ENCODE results near the gene JADE1. TPM values are rescaled to one million over a fixed set of nuclear protein-coding genes. Genes with fewer than 3 reads are reported as not detected.

The JADE1 gene
- total and polyA plus RNA-seq, 2 of the 13 experiments (the other 11 are each of a cell fraction or from before 2014, with no cell fraction given): 5.4 to 19.3 TPM

- TF ChIP-seq DZIP1 (CRISPR knock-in tag; IDR thresholded peaks at IDR 0.05) (no peak), THAP9 (CRISPR knock-in tag; IDR thresholded peaks at IDR 0.05; ENCODE audit: borderline replicate concordance) (no peak), ZNF468 (CRISPR knock-in tag; IDR thresholded peaks at IDR 0.05) (no peak), HNRNPH1 (optimal IDR thresholded peaks at IDR 0.05; ENCODE audit: low read depth, low read length) (no peak), HOXA9 (CRISPR knock-in tag; IDR thresholded peaks at IDR 0.05; ENCODE audit: borderline replicate concordance) (no peak), E2F5 (CRISPR knock-in tag; conservative IDR thresholded peaks at IDR 0.05) (peak; percentile 69; the same call in 1 of the 2 replicates), ZNF234 (CRISPR knock-in tag; conservative IDR thresholded peaks at IDR 0.05) (no peak), TRIM22 (IDR thresholded peaks at IDR 0.05) (no peak), CTCF (CRISPR knock-in tag; IDR thresholded peaks at IDR 0.05) (peak; percentile 18; the same call in 1 of the 2 replicates), MAF1 (CRISPR knock-in tag; IDR thresholded peaks at IDR 0.05; ENCODE audit: borderline replicate concordance) (no peak), ZNF225 (CRISPR knock-in tag; IDR thresholded peaks at IDR 0.05) (no peak), ZIK1 (CRISPR knock-in tag; IDR thresholded peaks at IDR 0.05; ENCODE audit: borderline replicate concordance, low read depth) (no peak), CBX2 (IDR thresholded peaks at IDR 0.05; ENCODE audit: low read depth, low read length) (no peak), CBX2 (CRISPR knock-in tag; IDR thresholded peaks at IDR 0.05; ENCODE audit: low read depth) (no peak), CEBPZ (IDR thresholded peaks at IDR 0.05; ENCODE audit: low read length) (no peak)
These were observed 1.5 kb downstream of the JADE1 start (continued) for GRCh38 chr4:128810871-128811570.
